ENCODE measurements around the gene KLF15. TPM values are rescaled to one million over a fixed set of nuclear protein-coding genes. Genes with fewer than 3 reads are reported as not detected.
A peak's percentile ranks its signal among the peaks of the same experiment; 100 is the strongest.

The KLF15 gene
- total and polyA plus RNA-seq, 9 donors, result 13.4 to 83.3 (median 40.0) TPM

- TF ChIP-seq EP300 (IDR thresholded peaks at IDR 0.05) (no peak), POLR2A (IDR thresholded peaks at IDR 0.05) (no peak), CTCF (IDR thresholded peaks at IDR 0.05) (no peak)
- DNase-seq, result no peak
- Histone ChIP-seq H3K4me1 (ENCODE audit: insufficient read depth) (peaks cover 5% of the 10 kb centered on the region), H3K9me3 (no peaks in the 10 kb centered on the region), H3K27ac (peak overlapping the region in 1 of 2 donors; percentile 43), H3K36me3 (no peaks in the 10 kb centered on the region), H3K27me3 (no peaks in the 10 kb centered on the region), H3K4me3 (no peak overlapping the region)
- intact Hi-C loops (cut with DNase I), result no loop called here
- WGBS, 3 donors, result 11 to 17% (median 13%) methylated on average over 3 of the region's 3 CpGs
Observed at GRCh38 chr3:126376444-126376843, 19.2 kb upstream of the KLF15 start.

- WGBS, 3 donors, result 85 to 90% (median 87%) methylated on average over 13 of the region's 13 CpGs
- Histone ChIP-seq H3K4me3 (no peak overlapping the region), H3K4me1 (ENCODE audit: insufficient read depth) (peaks cover 5% of the 10 kb centered on the region), H3K27me3 (no peaks in the 10 kb centered on the region), H3K27ac (peak overlapping the region in 1 of 2 donors; percentile 43), H3K9me3 (no peaks in the 10 kb centered on the region), H3K36me3 (no peaks in the 10 kb centered on the region)
- DNase-seq, result peak in 4 of 5 donors; percentile 7 to 40 (median 14)
- TF ChIP-seq CTCF (IDR thresholded peaks at IDR 0.05) (no peak), EP300 (IDR thresholded peaks at IDR 0.05) (no peak), POLR2A (IDR thresholded peaks at IDR 0.05) (no peak)
- intact Hi-C loops (cut with DNase I), result no loop called here
Observed at GRCh38 chr3:126375835-126376331, 18.7 kb upstream of the KLF15 start.

- Histone ChIP-seq H3K4me3 (no peak overlapping the region), H3K4me1 (ENCODE audit: insufficient read depth) (peaks cover 5% of the 10 kb centered on the region), H3K27ac (no peak overlapping the region), H3K36me3 (no peaks in the 10 kb centered on the region), H3K9me3 (no peaks in the 10 kb centered on the region), H3K27me3 (no peaks in the 10 kb centered on the region)
- intact Hi-C loops (cut with DNase I), result no loop called here
- DNase-seq, result peak in 4 of 5 donors; percentile 39 to 66 (median 62)
- 61 to 68% (median 62%) methylated on average over 21 of the region's 21 CpGs for WGBS, 3 donors
- no peak for TF ChIP-seq CTCF (IDR thresholded peaks at IDR 0.05)
Observed at GRCh38 chr3:126373682-126374601, 16.7 kb upstream of the KLF15 start.

GRCh38 chr3:126373146-126373613, 16.0 kb upstream of the KLF15 start:
- Histone ChIP-seq H3K36me3 (no peaks in the 10 kb centered on the region), H3K27me3 (no peaks in the 10 kb centered on the region), H3K4me3 (no peak overlapping the region), H3K4me1 (ENCODE audit: insufficient read depth) (peaks cover 5% of the 10 kb centered on the region), H3K9me3 (no peaks in the 10 kb centered on the region), H3K27ac (no peak overlapping the region)
- WGBS, 3 donors, result 91 to 100% (median 92%) methylated on average over 4 of the region's 4 CpGs
- TF ChIP-seq CTCF (IDR thresholded peaks at IDR 0.05) (no peak), EP300 (IDR thresholded peaks at IDR 0.05) (no peak), POLR2A (IDR thresholded peaks at IDR 0.05) (no peak)
- peak in 3 of 5 donors; percentile 6 to 14 (median 13) for DNase-seq
- intact Hi-C loops (cut with DNase I), result no loop called here

All from ovary (tissue), 9 donors.